Measurements from ENCODE around the gene CEP290. TPM values are rescaled to one million over a fixed set of nuclear protein-coding genes. Genes with fewer than 3 reads are reported as not detected.

The CEP290 gene
- total and polyA plus RNA-seq, 10 of the 15 experiments (the other 5 are each of a cell fraction or from before 2014, with no cell fraction given): 4.8 to 15.7 (median 10.7) TPM

DNA sequence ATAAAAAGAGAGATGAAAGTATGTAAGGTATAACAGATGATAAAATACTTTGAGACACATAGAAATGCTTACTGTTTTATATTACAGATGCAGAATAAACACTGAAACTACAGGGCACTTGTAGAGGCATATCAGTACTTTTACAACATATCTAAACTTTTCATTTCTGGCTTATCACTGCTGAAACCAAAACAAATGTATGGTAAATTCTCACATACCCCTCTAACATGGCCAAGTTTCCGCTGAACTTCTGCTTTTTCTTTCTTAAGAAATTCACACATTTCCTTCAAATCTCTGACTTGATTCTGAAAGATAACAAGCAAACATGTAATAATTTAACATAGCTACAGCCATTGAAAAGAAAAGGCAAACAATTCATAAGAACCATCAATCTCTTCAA is 79.4 kb downstream of the CEP290 start:
- H3K36me3 ChIP-seq (ENCODE audit: control insufficient read depth in 2 of 2, insufficient read depth in 2 of 2, low read length in 1 of 2): peaks cover 0 to 2% of the 10 kb centered on the region in 2 experiments; a peak in 2 of 4 replicates
- H4K20me1 ChIP-seq (ENCODE audit: control insufficient read depth, insufficient read depth): no peaks in the 10 kb centered on the region
- peak; percentile 30 for DNase-seq (ENCODE audit: low read depth, low spot score)
- H3K9ac ChIP-seq (ENCODE audit: control insufficient read depth, insufficient read depth, low read length): no peak overlapping the region
- H3K4me2 ChIP-seq (ENCODE audit: control insufficient read depth, insufficient read depth): no peak overlapping the region
- no peaks in the 10 kb centered on the region for H3K27me3 ChIP-seq (replicated peaks in 1 of 2; ENCODE audit: control insufficient read depth in 2 of 2, insufficient read depth in 2 of 2, low read length in 1 of 2)
- ChIA-PET SMC1A (ENCODE audit: uncharacterized antibody, unreplicated experiment) (interaction anchor here (1.1 to 1.7 kb wide), 3 partner anchors 20 to 84 kb away, joined by 3 to 5 read pairs (median 5); no protein-coding TSS in a partner anchor), RAD21 (ENCODE audit: unreplicated experiment) (no interaction called here), POLR2A (interaction anchor here (2.6 kb wide), 1 partner anchor 26 kb away, joined by 6 read pairs; no protein-coding TSS in a partner anchor), CTCF (interaction anchor here (1.7 kb wide), 1 partner anchor 9 kb away, joined by 7 read pairs; no protein-coding TSS in a partner anchor)
- 0 out of 2 replicates have a peak overlapping the region, but pooled peaks have one; percentile 12 for H3K4me3 ChIP-seq
- no peaks in the 10 kb centered on the region for H3K9me3 ChIP-seq (replicated peaks; ENCODE audit: control insufficient read depth, insufficient read depth, low read length)
- H3K27ac ChIP-seq (ENCODE audit: control insufficient read depth, insufficient read depth): no peak overlapping the region
- TF ChIP-seq ETV6 (conservative IDR thresholded peaks at IDR 0.05 in 1 of 2, IDR thresholded peaks at IDR 0.05 in 1 of 2; ENCODE audit: borderline replicate concordance in 1 of 2, low read depth in 1 of 2): peak in 1 of 2 experiments; percentile 28; a peak in 1 of 4 replicates
- TF ChIP-seq, protein P1, sequence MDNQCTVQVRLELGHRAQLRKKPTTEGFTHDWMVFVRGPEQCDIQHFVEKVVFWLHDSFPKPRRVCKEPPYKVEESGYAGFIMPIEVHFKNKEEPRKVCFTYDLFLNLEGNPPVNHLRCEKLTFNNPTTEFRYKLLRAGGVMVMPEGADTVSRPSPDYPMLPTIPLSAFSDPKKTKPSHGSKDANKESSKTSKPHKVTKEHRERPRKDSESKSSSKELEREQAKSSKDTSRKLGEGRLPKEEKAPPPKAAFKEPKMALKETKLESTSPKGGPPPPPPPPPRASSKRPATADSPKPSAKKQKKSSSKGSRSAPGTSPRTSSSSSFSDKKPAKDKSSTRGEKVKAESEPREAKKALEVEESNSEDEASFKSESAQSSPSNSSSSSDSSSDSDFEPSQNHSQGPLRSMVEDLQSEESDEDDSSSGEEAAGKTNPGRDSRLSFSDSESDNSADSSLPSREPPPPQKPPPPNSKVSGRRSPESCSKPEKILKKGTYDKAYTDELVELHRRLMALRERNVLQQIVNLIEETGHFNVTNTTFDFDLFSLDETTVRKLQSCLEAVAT (IDR thresholded peaks at IDR 0.05): no peak
- TF ChIP-seq MEF2B (IDR thresholded peaks at IDR 0.05; ENCODE audit: partially characterized antibody, poor library complexity, severe bottlenecking): no peak
- TF ChIP-seq CBX5 (IDR thresholded peaks at IDR 0.05; ENCODE audit: low read depth): no peak
- WGBS (ENCODE audit: insufficient coverage, insufficient replicate concordance, low lambda C conversion rate, missing lambda C conversion rate): 46% methylated on average over 1 of the region's 1 CpG
- BruUV-seq (replicated peaks): no TSS peak
- FAIRE-seq: peak; percentile 94
- no peak overlapping the region for H2AFZ ChIP-seq (ENCODE audit: control insufficient read depth, low read depth, low read length)
- intact Hi-C loops (cut with micrococcal nuclease; ENCODE audit: unreplicated experiment) (no loop called here), in situ Hi-C loops (cut with MboI) (no loop called here)
- H3K79me2 ChIP-seq (ENCODE audit: control insufficient read depth, insufficient read depth, low read length): no peaks in the 10 kb centered on the region
- peak; percentile 87 for ATAC-seq
- H3K4me1 ChIP-seq (ENCODE audit: control insufficient read depth, insufficient read depth, low read length): no peaks in the 10 kb centered on the region

Data from GM12878 (cell line).